Measurements from ENCODE around the gene SCRT2. TPM values are rescaled to one million over a fixed set of nuclear protein-coding genes. Genes with fewer than 3 reads are reported as not detected.

Gene SCRT2
- total RNA-seq, 1 experiment from 2014 or later = not detected

DNA sequence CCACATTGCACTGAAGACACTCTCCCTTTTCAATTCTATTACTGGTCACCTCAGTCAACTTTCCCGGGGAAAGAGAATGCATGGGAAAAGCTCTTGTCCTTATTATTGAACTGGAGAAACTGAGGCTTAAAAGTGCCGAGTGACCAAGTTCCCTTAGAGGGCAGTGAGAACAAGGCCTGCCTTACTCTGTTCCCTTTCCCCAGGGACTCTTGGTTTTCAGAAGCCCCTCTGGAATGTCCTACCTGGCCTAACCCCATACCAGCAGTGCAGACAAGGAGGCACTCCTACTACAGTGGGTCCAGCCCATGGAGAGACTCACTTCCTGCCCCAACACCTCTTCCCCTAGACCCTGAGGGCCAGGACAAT, 28.8 kb downstream of the SCRT2 start:
- Mint-ChIP-seq H3K27ac (no peak overlapping the region), H3K36me3 (ENCODE audit: insufficient read depth in 1 of 3, low read depth in 3 of 3) (peaks cover 25 to 40% (median 37%) of the 10 kb centered on the region in 3 experiments), H3K9me3 (peaks cover 0 to 2% of the 10 kb centered on the region in 2 experiments; a peak in 1 of 5 replicates), H3K4me3 (no peak overlapping the region), H3K4me1 (peaks cover 16 to 17% of the 10 kb centered on the region in 2 experiments), H3K27me3 (ENCODE audit: low read depth) (peaks cover 1% of the 10 kb centered on the region; the same call in 1 of the 2 replicates)
- Histone ChIP-seq H3K79me2 (ENCODE audit: insufficient read depth, low read length) (no peaks in the 10 kb centered on the region), H2BK12ac (ENCODE audit: insufficient read length, low read depth, low read length) (no peak overlapping the region), H3T11ph (ENCODE audit: low read length) (no peak overlapping the region), H4K20me1 (ENCODE audit: control insufficient read depth, insufficient read depth, insufficient read length) (no peaks in the 10 kb centered on the region), H3K14ac (ENCODE audit: insufficient read depth, low read length) (no peak overlapping the region), H3K4me1 (ENCODE audit: insufficient read depth, low read length) (no peaks in the 10 kb centered on the region; the same call in 1 of the 2 replicates), H3K4ac (ENCODE audit: low read depth, low read length) (no peak overlapping the region), H3K79me1 (ENCODE audit: insufficient read depth, low read depth, low read length, poor library complexity, severe bottlenecking) (no peaks in the 10 kb centered on the region), H2AK5ac (ENCODE audit: insufficient read length, low read length) (no peak overlapping the region), H2BK20ac (ENCODE audit: low read depth, low read length, poor library complexity, severe bottlenecking) (no peak overlapping the region), H4K91ac (ENCODE audit: insufficient read length, low read depth, low read length) (no peak overlapping the region), H4K5ac (ENCODE audit: insufficient read length, low read depth, low read length) (no peak overlapping the region), H3K56ac (ENCODE audit: insufficient read length, low read depth, low read length) (no peak overlapping the region), H3K27ac (ENCODE audit: insufficient read length, low read depth, low read length) (no peak overlapping the region), H2BK120ac (ENCODE audit: low read depth, low read length, poor library complexity, severe bottlenecking) (no peak overlapping the region), H2AFZ (ENCODE audit: low read length) (no peak overlapping the region), H3K27me3 (ENCODE audit: insufficient read depth, low read length) (no peaks in the 10 kb centered on the region), H3K9ac (ENCODE audit: extremely low read depth, insufficient read length, low read length) (no peak overlapping the region), H2BK5ac (ENCODE audit: insufficient read length, low read length) (no peak overlapping the region), H2BK15ac (ENCODE audit: low read depth, low read length) (no peak overlapping the region), H3K23ac (ENCODE audit: insufficient read length, low read depth, low read length) (no peak overlapping the region), H3K18ac (ENCODE audit: insufficient read length, low read depth, low read length) (no peak overlapping the region), H3K23me2 (ENCODE audit: insufficient read length, low read depth, low read length, poor library complexity, severe bottlenecking) (peaks cover 3% of the 10 kb centered on the region), H3K4me2 (ENCODE audit: insufficient read depth, insufficient read length, low read length) (no peak overlapping the region), H4K8ac (replicated peaks; ENCODE audit: insufficient read length, low read depth, low read length) (no peak overlapping the region), H3K9me3 (ENCODE audit: control insufficient read depth, low read depth, low read length) (no peaks in the 10 kb centered on the region)
- TF ChIP-seq, protein P1, sequence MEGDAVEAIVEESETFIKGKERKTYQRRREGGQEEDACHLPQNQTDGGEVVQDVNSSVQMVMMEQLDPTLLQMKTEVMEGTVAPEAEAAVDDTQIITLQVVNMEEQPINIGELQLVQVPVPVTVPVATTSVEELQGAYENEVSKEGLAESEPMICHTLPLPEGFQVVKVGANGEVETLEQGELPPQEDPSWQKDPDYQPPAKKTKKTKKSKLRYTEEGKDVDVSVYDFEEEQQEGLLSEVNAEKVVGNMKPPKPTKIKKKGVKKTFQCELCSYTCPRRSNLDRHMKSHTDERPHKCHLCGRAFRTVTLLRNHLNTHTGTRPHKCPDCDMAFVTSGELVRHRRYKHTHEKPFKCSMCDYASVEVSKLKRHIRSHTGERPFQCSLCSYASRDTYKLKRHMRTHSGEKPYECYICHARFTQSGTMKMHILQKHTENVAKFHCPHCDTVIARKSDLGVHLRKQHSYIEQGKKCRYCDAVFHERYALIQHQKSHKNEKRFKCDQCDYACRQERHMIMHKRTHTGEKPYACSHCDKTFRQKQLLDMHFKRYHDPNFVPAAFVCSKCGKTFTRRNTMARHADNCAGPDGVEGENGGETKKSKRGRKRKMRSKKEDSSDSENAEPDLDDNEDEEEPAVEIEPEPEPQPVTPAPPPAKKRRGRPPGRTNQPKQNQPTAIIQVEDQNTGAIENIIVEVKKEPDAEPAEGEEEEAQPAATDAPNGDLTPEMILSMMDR (conservative IDR thresholded peaks at IDR 0.05) = no peak
- no peak for DNase-seq
- no CpG with 5 or more reads among the region's 2 CpGs for WGBS (ENCODE audit: extremely low coverage, insufficient read length, low lambda C conversion rate)

Data from H9 (cell line).